SKM-1 treated with dmso at 0.1 percent for 144 hours (cell line): ENCODE measurements around the gene FASN.

Source experiments
- DNase-seq: peaks from one replicate; lab custom pipeline; 2025; ENCODE audit not compliant: unreplicated experiment; lab: John Stamatoyannopoulos, UW

Gene FASN

GRCh38 chr17:82103553-82104451, 5.8 kb upstream of the FASN start:
- no peak for DNase-seq

DNA sequence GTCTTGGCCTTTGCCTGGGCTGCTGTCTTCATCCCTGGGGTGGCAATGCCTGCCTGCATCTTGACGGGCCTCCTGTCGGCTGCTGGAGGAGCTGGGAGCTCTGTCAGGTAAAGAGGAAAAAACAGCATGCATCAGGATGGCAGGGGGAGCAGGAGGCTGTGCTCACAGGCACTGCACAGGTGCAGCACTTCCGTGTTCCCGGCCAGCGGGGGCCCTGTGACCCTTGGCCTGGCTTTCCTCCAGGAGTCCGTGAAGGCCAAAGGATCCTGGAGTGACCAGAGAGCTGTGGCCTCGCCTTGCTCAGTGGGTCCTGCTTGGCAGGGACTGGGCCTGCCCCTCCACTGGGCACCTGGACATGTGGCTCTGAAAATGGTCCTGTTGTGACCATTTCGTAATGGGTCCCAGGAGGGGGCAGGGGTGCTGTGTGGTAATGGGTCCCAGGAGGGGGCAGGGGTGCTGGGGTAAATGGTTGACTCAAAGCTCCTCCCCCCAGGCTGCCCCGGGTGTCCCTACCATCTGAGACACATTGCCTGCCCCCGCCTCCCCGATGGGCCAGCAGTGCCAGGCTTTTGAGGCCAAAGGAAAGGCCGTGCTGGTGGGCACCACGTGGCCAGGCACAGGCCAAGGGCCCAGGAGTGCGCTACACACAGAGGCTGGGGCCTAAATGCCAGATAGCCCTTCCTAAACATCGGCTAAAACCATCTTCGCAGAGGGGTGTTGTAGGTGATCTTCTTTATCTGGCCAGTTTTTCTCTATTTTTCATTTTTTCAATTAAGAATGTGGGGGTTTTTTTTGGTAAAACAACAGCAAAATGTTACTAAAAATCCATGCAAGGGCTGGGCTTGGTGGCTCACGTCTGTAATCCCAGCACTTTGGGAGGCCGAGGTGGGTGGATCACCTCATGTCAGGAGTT, 4.0 kb upstream of the FASN start:
- no peak for DNase-seq

GRCh38 chr17:82101301-82101715, 3.3 kb upstream of the FASN start:
- DNase-seq = no peak

DNA sequence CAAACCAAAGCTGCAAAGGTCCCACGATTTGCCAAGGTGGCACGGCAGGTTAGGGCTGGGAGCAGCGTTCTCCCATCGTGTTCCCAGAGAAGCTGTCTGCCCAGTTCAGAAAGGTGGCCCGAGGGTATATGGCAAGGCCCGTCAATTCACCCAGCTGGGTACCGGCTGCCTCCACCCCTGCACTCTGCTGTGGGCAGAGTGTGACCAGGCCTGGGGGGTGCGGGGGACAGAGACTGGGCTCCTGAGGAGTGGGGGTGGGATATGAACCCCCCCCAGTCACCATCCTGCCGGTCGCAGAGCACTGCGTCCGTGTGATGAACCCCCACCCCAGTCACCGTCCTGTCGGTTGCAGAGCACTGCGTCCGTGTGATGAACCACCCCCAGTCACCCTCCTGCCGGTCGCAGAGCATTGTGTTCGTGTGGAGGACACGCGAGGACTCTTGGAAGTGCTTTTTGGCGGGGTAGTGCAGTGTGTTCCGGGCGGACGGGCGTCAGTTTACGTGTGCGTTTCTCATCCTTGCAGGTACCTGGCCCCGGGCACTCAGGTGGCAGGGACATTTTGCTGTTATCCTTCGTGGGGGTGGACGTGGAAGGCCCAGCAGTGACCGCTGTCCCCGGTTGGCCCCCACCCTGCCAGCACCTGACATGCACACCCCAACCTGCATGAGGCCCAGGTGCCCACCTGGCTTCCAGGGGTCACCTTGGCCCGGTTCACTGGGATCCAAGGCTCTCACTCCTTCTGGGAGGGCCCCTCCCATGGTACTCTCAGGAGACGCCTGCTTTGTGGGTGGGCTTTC, 2.7 kb upstream of the FASN start:
- DNase-seq = no peak

DNA sequence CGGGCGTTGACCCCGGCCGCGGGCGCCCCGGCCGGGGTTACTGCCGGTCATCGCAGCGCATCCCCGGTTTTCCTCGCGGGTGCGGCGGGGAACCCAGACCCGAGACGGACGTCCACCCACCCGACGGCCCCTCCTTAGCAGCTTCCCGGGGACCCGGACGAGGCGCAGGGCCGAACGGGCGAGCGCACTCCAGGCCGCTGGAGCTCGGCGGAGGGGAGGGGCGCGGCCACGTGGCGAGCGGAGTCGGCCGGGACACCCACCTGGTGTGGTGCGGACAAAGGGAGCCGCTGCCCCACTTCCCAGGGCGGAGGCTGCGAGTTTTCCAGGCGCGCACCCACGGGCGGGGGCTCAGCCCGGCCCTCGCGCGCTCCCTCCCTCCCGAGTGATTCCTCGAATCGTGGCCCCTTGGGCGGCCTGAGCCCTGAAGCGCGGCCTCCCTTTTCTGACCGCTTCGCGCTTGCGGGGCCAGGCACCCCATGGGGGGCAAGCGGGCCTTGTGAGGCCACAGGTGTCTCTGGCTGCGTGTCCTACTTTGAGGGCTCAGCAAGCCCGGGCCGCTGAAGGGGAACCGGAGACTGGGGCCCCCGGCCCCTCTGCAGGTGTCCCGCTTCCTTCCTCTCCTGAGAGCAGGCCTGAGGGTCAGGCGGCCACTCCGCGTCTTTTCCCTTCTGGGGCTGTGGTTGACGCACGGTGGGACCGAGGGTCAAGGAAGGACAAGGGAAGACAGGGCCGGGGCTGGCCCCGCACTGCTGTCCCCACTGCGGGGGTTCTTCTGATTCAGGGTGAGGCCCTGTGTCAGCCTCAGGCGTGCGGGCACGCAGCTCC, 1.1 kb upstream of the FASN start:
- DNase-seq = no peak

GRCh38 chr17:82097919-82098168, 192 bp downstream of the FASN start:
- no peak for DNase-seq

DNA sequence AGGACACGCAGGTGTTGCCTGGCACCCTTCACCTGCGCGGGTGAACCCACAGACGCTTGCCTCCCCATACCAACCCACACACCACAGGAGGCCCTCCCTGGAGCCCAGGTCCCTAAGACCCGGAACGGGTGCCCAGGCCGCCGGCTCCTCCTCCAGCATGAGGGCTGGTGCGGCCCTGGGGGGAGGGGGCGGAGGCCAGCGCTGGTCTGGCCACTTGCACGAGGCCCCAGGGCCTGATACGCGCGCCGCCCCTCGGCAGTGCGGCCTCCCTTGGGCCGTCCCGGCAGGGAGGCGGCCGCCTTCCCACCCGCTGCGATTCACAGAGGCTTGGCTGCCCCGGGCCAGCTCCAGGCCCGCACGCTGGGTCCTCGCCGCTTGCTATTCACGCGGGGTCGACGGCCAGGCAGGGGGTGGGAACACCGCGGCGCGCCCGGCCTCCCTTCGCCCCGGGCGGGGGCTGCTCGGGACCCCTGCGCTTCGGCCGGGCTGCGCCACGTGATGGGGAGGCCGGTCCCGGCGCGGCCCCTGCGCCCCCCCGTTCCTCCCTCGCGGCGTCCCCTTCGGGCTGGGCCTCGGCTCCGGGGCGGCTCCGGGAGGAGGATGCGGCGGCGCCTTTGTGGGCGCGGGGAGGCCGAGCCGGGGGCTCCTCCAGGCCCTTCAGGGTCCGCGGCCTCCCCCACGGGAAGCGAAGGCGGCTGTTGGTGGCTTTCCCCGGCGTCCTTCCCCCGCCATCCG, 685 bp downstream of the FASN start:
- no peak for DNase-seq

DNA sequence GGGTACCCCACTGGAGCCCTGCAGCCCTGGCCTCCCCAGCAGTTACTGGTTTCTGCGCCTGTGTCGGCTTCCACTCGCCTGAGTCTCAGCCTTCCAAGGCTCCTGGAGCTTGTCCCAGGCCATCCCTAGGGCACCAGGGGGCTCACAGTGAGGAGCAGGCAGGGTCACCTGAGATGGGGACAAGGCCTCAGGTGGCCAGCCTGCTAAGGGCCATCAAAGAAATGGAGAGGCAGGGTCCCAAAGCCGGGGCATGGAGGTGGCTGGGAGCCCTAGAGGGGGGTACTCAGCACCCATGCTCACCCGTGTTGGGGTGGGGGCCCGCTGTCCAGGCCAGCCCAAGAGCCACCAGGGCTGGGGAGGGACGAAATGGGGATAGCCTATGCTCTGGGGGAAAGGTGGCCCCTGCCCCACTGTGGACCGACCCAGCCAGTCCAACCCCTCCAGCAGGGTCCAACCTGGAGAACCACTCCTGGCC, 1.3 kb downstream of the FASN start:
- no peak for DNase-seq

GRCh38 chr17:82095777-82096708, 2.0 kb downstream of the FASN start:
- no peak for DNase-seq

DNA sequence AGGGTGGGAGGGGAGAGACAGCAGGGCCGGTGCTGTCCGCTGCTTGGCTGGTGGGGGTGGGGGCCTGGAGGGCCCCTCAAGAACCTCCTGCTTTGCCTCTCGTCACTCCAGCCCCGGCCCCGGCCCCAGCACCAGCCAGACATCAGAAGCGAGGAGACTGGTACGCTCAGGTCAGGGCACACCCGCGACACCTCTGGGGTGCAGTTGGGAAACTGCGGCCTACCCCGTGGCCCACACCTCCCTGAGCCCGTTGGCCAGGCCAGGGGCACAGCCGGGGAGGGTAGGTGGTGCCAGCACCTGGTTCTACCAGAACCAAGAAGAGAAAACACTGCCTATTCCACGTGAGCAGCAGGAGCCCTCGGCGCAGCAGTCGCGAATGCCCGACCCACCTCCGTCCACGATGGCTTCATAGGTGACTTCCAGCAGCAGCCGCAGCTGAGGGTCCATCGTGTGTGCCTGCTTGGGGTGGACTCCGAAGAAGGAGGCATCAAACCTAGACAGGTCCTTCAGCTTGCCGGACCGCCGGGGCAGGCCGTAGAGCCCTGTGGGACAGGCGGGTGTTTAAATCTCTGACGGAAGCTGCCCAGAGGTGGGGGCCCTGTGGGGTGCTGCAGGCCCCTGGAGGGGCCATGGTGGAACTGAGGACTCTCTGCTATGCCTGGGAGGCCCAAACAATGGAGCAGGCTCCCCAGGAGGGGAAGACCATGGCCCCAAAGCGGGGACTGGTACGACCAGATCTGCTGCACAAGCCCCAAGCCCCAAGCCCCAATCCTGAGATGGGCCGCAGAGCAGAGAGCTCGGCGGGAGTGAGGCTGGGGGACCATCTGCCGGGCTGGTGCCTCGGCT, 2.9 kb downstream of the FASN start:
- no peak for DNase-seq

- no peak for DNase-seq
Observed at GRCh38 chr17:82092995-82093751, 4.9 kb downstream of the FASN start.

DNA sequence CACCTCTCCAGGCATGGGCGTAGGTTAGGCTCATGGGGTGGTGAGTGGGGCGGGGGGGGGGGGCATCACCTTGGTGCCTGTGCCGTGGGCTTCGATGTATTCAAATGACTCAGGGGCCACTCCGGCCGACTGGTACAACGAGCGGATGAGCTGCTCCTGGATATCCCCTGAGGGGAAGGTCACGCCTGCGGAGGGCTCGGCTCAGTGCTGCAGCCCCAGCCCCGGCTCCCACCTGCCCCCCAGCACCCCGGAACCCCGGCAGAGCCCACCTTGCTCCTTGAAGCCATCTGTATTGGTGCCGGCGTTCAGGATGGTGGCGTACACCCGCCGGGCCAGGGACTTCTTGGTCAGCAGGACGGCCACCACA, 5.4 kb downstream of the FASN start:
- no peak for DNase-seq

GRCh38 chr17:82092094-82092586, 5.9 kb downstream of the FASN start:
- no peak for DNase-seq

DNA sequence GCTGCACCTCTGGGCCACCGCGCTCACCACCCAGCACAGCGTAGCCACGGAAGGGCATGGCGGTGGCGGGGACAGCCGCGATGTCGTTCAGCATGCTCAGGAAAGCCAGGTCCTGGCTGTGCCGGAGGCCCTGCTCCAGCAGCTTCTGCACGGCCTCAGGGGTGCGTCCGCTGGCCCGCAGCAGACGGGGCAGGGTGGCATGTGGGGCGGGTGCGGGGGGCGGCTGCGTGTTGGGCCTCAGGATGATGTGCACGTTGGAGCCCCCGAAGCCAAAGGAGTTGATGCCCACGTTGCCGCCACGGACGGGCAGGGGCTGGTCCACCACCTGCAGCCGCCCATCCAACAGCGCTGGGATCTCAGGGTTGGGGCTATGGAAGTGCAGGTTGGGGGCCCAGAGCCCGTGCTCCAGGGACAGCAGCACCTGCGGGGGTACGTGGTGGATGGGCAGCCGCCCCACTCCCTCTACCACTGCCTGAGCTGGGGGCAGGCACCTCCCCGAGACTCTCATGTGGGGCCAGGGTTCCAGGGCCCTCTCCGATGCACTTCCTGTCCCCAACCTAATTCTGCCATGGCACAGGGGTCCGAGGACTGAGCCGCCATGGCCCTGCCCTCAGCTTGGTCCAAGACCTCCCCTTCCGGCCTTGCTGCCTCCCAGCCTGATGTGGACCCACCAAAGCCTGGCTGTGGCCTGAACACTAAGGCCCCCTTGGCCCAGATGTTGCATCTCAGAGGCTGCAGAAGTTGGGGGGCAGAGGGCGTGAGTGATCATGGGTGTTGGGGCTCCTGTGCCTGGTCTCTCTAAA, 6.6 kb downstream of the FASN start:
- no peak for DNase-seq

- DNase-seq = no peak
Observed at GRCh38 chr17:82090549-82091263, 7.3 kb downstream of the FASN start.
